Measurements from ENCODE around the gene CARMIL1.

DNA sequence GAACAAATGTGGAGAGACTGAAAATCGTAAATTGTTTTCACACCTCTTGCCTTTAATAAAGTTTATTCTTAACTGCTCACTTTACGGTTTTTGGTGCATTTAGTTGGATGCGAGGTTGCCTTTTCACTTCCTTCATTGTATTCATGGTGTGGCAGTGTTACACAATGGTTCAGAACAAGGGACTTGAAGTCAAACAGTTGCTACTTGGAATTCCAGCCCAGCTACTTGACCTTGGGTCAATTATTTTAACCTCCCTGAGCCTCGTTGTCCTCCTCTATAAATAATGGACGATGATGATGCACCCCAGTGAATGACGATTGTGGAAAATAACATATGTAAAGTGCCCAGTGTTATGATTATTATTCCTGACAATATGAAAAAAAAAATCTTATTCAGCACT lies 72.3 kb downstream of the CARMIL1 start:
- TF ChIP-seq, protein P1, sequence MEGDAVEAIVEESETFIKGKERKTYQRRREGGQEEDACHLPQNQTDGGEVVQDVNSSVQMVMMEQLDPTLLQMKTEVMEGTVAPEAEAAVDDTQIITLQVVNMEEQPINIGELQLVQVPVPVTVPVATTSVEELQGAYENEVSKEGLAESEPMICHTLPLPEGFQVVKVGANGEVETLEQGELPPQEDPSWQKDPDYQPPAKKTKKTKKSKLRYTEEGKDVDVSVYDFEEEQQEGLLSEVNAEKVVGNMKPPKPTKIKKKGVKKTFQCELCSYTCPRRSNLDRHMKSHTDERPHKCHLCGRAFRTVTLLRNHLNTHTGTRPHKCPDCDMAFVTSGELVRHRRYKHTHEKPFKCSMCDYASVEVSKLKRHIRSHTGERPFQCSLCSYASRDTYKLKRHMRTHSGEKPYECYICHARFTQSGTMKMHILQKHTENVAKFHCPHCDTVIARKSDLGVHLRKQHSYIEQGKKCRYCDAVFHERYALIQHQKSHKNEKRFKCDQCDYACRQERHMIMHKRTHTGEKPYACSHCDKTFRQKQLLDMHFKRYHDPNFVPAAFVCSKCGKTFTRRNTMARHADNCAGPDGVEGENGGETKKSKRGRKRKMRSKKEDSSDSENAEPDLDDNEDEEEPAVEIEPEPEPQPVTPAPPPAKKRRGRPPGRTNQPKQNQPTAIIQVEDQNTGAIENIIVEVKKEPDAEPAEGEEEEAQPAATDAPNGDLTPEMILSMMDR (IDR thresholded peaks at IDR 0.05): no peak
- TF ChIP-seq POLR2AphosphoS5 (IDR thresholded peaks at IDR 0.05) (no peak), POLR2A (IDR thresholded peaks at IDR 0.05) (no peak)

Measured in suprapubic skin (tissue), 4 donors.